GM18907 (cell line): ENCODE measurements around the gene CACNG7.

Experiments used
- ATAC-seq: cut with Tn5 transposase; IDR thresholded peaks from one replicate; pipeline ENCODE4 v1.9.1; 2021; ENCODE audit warnings: mild to moderate bottlenecking, moderate library complexity; ENCODE audit not compliant: unreplicated experiment

Gene CACNG7

GRCh38 chr19:53877361-53877766, 31.7 kb upstream of the CACNG7 start:
- no peak for ATAC-seq

DNA sequence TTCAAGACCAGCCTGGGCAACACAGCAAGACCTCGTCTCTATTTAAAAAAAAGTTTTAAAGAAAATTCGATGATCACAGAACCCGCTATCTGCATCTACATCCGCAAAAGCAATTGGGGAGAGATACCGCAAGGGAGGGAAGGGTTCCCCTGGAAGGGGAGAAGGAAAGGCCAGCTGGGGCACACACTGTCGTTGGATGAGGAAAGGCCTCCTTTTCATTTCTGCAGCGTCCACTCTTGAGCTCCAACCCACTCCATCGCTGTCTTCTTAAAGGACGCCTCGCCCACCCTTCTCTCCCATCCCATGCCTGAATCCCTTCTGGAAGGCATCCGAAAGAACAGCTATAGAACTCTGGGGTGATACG, 30.3 kb upstream of the CACNG7 start:
- ATAC-seq: no peak

- peak; percentile 79 for ATAC-seq
These were observed 29.7 kb upstream of the CACNG7 start for GRCh38 chr19:53879140-53880081.

DNA sequence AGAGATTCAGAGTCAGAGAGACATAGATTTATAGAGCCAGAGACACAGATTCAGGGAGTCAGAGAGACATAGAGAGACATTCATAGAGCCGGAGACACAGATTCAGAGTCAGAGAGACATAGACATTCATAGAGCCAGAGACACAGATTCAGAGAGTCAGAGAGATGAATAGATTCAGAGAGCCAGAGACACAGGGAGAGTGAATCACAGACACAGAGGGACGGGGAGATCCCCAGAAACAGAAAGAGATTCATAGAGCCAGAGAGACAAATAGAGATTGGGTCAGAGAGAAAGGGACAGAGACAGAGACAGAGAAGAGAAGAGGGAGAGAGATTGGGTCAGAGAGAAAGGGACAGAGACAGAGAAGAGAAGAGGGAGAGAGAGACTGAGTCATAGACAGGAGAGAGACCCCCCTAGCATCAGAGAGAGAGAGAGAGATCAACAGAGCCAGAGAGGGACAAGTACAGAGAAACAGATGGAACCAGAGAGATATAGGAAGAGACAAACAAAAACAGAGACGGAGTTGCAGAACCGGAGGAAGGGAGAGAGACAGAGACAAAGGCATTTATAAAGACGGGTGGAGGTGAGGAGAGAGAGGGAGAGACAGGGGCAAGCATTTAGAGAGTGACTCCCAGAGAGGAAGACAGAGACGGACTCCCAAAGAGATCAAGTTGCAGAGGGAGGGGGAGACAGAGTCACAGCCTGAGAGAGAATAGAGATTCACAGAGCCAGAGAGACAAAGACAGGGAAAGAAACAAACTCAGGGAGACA, 28.2 kb upstream of the CACNG7 start:
- no peak for ATAC-seq

- ATAC-seq: no peak
These were observed 27.3 kb upstream of the CACNG7 start, which contains the start of gene PRKCG for GRCh38 chr19:53881482-53882390. TSS of gene PRKCG (plus strand) at chr19:53882197. CDS start at chr19:53882495, 298 bp downstream.

DNA sequence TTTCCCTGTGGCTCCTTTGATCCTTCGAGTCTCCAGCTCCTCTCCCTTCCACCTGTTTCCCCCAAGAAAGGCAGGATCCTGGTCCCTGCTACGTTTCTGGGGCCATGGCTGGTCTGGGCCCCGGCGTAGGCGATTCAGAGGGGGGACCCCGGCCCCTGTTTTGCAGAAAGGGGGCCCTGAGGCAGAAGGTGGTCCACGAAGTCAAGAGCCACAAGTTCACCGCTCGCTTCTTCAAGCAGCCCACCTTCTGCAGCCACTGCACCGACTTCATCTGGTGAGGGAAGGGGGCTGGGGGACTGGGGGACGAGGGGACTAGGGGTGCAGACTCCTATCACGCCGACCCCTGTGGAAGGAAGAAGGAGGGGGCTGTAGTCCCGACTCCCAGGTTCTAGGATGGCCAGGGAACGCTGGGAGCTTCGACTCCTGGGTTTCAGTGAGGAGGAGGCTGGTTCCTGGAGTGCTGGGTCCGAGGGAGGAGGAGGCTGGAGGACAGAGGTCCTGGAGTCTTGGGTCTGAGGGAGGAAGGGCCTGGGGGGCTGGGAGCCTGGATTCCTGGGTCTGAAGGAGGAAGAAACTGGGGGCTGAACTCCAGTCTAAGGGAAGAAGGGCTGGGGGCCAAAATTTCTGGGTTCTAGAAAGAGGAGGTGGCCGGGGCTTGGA, 26.6 kb upstream of the CACNG7 start:
- no peak for ATAC-seq

GRCh38 chr19:53883231-53883661, 25.8 kb upstream of the CACNG7 start:
- no peak for ATAC-seq

DNA sequence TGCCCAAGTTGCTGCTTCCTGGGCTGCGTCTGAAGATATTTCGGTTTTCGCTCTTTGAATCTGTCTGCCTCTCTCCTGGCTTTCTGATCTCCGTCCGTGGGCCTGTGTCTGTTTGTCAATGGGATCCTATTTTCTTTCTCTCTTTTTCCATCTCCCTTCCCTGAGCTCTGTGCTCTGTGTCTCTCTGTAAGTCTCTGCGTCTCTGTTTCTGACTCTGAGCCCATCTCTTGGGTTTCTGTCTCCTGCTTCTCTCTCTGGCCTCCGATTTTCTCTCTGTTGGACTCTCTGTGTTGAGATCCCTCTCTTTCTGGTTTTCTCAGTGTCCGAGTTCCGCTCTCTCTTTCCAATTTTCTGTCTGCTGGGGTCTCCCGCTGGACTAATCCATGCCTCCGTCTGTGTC, 25.3 kb upstream of the CACNG7 start:
- no peak for ATAC-seq

GRCh38 chr19:53884256-53884655, 24.8 kb upstream of the CACNG7 start:
- ATAC-seq: no peak

DNA sequence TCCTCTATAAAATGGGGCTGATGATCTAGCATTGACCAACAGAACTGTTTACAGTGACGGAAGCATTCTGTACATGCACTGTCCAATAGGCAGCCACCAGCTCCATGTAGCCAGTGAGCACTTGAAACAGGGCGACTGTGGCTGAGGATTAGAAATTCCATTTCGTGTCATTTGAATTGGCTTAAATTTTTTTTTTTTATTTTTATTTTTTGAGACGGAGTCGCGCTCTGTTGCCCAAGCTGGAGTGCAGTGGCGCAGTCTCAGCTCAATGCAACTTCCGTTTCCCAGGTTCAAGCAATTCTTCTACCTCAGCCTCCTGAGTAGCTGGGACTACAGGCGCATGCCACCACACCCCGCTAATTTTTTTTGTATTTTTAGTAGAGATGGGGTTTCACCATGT, 24.0 kb upstream of the CACNG7 start:
- ATAC-seq: no peak

DNA sequence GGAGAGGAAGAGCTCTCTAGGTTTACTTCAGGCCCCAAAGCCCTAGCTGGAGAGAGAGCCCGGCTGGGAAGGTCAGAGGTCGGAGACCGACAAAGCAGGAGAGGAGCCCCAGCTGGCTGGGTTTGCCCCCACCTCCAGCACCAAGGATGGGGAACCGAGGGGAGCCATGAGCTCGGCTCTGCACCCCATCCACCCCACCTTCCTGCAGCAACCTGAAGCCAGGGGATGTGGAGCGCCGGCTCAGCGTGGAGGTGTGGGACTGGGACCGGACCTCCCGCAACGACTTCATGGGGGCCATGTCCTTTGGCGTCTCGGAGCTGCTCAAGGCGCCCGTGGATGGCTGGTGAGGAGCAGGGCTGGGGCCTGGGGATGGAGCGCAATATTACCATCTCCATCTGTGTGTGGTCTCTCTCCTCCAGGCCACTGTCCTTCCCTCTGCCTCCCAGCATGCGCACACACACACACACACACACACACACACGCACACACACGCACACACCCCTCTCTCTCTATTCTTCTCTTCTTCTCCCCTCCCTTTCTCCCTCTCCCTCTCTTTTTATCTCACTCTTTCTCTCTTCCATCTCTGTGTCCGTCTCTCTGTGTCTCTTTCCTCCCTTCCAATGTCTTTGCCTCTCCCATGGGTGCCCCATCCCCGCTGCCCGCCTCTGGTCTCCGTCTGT, 16.6 kb upstream of the CACNG7 start:
- ATAC-seq: no peak

DNA sequence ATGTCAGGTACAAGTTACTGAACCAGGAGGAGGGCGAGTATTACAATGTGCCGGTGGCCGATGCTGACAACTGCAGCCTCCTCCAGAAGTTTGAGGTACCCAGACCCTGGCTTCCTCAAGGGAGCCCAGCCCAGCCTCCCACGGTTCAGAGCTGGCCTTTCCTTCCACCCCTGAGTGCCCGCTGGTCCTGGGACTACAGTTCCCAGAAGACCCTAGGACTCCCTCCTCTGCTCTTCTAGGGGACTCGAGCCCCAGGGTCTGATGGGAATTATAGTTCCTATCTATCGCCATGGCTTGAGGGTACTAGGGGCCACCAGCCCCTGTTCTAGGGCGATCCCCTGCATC, 16.1 kb upstream of the CACNG7 start:
- ATAC-seq: no peak

- ATAC-seq: no peak
These were observed 14.4 kb upstream of the CACNG7 start for GRCh38 chr19:53894707-53895106.

GRCh38 chr19:53896682-53897081, 12.4 kb upstream of the CACNG7 start:
- no peak for ATAC-seq

DNA sequence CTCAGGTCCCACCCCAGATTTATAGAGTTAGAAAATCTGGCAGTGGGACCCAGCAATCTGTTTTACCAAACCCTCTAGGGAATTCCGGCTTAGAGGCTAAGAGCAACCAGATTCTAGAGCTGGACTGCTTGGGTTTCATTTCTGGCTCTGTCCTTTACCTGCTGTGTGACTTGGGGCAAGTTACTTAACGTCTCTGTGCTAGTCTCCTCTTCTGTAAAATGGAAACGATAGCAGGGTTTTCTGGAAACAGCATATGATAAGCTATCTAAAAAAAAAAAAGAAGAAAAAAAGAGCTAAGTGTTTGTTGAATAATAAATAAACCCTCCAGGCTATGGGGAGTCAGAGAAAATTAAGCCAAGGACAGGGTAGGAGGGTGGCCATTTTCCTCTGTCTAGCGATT, 11.6 kb upstream of the CACNG7 start:
- ATAC-seq: no peak

GRCh38 chr19:53898166-53898565, 10.9 kb upstream of the CACNG7 start:
- no peak for ATAC-seq

DNA sequence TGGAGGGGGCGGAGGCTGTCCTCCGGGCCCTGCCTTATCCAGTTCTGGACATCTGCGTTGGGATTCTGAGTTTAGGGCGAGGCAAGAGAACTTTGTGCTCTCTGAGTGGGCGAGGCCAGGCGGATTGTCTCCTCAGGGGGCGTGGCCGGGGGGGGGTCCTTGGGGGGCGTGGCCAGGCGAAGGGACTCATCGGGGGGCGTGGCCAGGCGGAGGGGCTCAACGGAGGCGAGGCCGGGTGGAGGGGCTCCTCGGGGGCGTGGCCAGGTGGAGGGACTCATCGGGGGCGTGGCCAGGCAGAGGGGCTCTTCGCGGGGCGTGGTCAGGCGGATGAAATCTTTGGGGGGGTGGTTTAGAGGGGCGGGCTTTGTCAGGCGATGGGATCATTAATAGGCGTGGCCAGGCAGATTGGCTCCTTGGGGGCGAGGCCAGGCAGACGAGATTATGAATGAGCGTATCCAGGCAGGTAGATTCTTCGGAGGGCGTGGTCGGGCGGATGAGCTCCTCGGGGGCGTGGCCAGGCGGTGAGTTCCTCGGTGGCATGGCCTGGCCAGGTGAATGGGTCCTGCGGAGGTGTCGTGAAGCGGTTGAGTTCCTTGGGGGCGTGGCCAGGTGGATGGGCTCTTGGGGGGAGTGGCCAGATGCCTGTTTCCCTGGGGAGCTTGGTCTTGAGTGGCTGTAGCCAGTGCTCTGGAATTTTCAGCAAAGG, 10.3 kb upstream of the CACNG7 start:
- no peak for ATAC-seq

- ATAC-seq: no peak
These were observed 8.8 kb upstream of the CACNG7 start for GRCh38 chr19:53900191-53900860.
